ENCODE results near the gene RGMA.

RGMA gene

DNA sequence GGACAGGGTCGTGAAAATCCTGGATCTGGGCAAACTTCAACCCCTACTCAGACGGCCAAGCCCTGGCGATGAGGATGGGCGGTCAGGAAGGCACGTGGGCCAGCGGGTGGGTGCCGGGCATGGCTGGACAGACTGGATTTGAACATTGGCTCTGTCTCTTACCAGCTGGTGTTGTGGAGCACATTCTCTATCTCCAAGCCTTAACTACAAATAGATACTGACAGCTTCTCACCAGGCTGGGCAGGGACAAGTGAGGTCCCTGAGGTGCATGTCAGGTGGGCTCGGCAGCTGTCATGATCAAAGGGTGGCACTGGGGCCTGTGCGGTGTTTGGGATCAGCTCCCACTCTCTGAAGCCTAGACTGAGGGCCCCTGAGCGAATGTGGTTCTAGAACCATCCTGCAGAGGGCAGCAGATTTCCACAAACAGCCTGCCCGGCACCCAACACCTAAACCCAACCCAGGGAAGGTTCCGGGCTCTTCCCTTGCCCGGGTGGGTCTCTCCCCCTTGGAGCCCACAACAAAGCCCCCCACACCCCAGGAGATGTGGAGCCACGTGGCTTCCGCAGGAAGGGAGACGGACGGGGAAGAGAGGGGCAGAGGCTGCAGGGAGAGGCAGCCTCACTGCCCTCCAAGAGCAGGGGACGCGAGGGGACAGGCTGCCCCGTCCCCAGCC lies 58.4 kb downstream of the RGMA start:
- Histone ChIP-seq H3K27me3 (replicated peaks; ENCODE audit: control insufficient read depth, insufficient read depth, low read length) (no peaks in the 10 kb centered on the region), H3K9ac (ENCODE audit: low read length) (peak overlapping the region; percentile 83), H3K9me3 (ENCODE audit: control insufficient read depth, low read length) (no peaks in the 10 kb centered on the region), H3K4me3 (ENCODE audit: low read length) (no peak overlapping the region), H3K4me1 (ENCODE audit: control insufficient read depth, insufficient read depth, low read length) (peaks cover 44% of the 10 kb centered on the region), H3K36me3 (ENCODE audit: control insufficient read depth, insufficient read depth, low read length, severe bottlenecking) (peaks cover 24% of the 10 kb centered on the region)
- peak; percentile 86 for DNase-seq (ENCODE audit: low read depth)

DNA sequence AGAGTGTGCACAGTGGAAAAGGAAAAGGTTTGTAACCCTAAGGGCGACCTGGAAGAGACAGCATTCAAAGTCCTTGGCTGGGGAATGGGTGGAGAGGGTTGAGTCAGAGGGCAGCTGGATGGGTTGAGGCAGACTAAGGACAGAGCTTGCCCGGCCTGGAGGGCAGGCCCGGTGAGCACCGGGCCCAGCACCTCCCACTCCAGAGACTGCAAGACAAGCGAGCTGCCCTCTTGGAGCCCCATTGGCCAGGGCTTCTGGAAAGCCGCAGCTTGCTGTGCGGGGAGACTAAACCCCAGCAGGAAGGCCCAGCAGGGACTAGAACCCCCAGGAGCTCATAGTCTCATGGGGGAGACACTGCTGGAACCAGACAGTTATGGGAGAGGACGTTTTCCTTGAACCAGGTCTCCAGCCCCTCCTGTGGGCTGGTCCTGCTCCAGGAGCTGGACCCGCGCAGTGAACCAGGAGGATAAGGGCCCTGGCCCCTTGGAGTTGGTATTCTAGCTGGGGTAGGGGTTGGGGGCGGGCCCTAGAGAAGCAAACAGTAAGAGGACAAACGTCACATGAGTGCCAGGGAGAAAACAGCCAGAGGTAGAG lies 59.1 kb downstream of the RGMA start:
- peak overlapping the region; percentile 26 for H3K4me3 ChIP-seq (ENCODE audit: low read length)
- peak; percentile 39 for DNase-seq (ENCODE audit: low read depth)

DNA sequence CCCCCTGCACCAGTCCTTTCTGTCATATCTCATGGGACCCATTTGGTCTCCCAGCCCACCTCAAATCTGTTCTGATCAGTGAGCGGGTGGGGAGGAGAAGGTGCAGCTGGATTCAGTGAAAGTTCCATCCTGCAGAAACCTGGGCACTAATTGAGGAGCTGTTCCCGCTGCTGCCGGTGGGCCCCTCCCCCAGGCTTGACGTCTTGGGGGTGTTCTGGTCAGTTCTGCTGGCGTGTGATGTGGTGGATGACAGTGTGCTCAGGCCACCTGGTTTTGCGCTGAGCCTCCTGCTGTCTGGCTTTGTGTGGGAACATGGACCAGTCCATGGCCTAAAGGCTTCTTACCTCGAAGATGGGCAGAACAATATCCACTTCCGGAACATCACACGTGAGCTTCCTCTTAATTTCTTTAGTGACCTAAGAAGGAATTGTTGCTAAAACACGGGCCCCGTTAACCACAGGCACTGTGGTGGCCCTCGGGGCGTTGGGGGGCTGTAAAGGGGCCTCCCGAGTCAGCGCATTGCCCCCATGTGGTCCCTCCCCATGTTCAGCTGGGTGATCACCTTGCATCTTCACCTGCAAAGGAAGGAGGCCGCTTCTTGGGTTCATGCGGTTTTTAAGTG lies 59.7 kb downstream of the RGMA start:
- H3K36me3 ChIP-seq (ENCODE audit: control insufficient read depth, insufficient read depth, low read length, severe bottlenecking) = peaks cover 36% of the 10 kb centered on the region
- peaks cover 44% of the 10 kb centered on the region for H3K4me1 ChIP-seq (ENCODE audit: control insufficient read depth, insufficient read depth, low read length)

More for the DNA sequence above, 59.1 kb downstream of the RGMA start:
- H3K4me1 ChIP-seq (ENCODE audit: control insufficient read depth, insufficient read depth, low read length) = peaks cover 44% of the 10 kb centered on the region
- H3K27me3 ChIP-seq (replicated peaks; ENCODE audit: control insufficient read depth, insufficient read depth, low read length) = no peaks in the 10 kb centered on the region
- peaks cover 30% of the 10 kb centered on the region for H3K36me3 ChIP-seq (ENCODE audit: control insufficient read depth, insufficient read depth, low read length, severe bottlenecking)
- H3K9me3 ChIP-seq (ENCODE audit: control insufficient read depth, low read length) = no peaks in the 10 kb centered on the region
- H3K9ac ChIP-seq (ENCODE audit: low read length) = peak overlapping the region; percentile 83

DNA sequence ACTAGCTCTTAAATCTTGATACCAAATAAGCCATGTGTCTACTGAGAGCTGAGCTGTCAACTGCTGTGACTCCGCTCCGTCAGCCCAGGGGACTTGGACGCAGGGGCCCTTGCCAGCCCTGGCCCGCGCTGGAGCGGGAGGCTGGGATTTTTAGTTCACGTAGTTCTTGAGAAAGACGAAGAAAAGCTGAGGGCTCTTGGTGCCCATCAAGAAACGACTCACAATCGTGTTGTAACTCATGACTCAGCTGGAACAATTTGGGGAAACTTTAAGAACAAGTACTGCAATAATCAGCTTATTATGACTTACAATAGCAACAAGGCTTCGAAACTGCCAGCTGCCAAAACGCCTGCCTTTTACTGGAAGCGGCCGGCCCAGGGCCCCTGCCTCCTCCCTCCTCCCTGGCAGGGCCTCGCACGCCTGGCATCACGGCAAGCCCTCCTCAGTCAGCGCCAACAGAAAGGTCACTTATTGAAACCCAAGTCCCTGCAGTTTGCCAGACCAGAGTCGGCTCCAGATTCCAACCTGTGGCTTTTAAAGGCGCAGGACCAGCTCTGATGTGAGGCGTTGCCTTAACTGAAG lies 60.3 kb downstream of the RGMA start:
- Histone ChIP-seq H3K9ac (ENCODE audit: low read length) (peak overlapping the region; percentile 83), H3K27me3 (replicated peaks; ENCODE audit: control insufficient read depth, insufficient read depth, low read length) (no peaks in the 10 kb centered on the region), H3K9me3 (ENCODE audit: control insufficient read depth, low read length) (no peaks in the 10 kb centered on the region), H3K4me1 (ENCODE audit: control insufficient read depth, insufficient read depth, low read length) (peaks cover 44% of the 10 kb centered on the region), H3K4me3 (ENCODE audit: low read length) (peak overlapping the region; percentile 64), H3K36me3 (ENCODE audit: control insufficient read depth, insufficient read depth, low read length, severe bottlenecking) (peaks cover 42% of the 10 kb centered on the region)
- DNase-seq (ENCODE audit: low read depth) = peak; percentile 93

More for the DNA sequence above, 59.7 kb downstream of the RGMA start:
- peak overlapping the region; percentile 37 for H3K4me3 ChIP-seq (ENCODE audit: low read length)
- DNase-seq (ENCODE audit: low read depth) = peak; percentile 19
- no peaks in the 10 kb centered on the region for H3K9me3 ChIP-seq (ENCODE audit: control insufficient read depth, low read length)
- H3K9ac ChIP-seq (ENCODE audit: low read length) = peak overlapping the region; percentile 83
- H3K27me3 ChIP-seq (replicated peaks; ENCODE audit: control insufficient read depth, insufficient read depth, low read length) = no peaks in the 10 kb centered on the region

DNA sequence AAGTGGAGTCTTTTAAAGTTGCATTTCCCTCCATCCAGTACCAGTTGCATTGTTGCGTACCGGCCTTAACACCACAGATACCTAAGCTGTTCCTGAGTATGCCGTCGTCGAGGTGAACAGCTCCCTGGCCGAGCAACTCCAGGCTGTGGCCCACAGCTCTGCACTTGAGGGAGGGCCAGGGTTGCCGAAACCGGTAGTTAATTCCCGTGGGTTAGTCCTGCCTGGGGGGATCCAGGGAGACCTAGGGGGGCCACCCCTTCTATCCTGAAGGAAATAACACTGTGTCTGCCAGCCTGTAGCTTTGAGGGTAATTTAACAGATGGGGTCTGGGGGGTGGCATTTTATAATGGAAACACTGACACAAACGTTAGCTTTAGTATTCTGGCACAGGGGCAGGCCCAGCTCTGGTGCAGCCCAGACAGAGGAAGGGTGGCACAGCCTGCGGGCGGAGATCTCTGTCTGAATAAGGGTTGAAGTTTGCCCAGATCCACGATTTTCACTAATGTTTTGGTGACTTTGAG lies 60.8 kb downstream of the RGMA start:
- Histone ChIP-seq H3K9ac (ENCODE audit: low read length) (peak overlapping the region; percentile 83), H3K4me3 (ENCODE audit: low read length) (peak overlapping the region; percentile 64), H3K9me3 (ENCODE audit: control insufficient read depth, low read length) (no peaks in the 10 kb centered on the region), H3K27me3 (replicated peaks; ENCODE audit: control insufficient read depth, insufficient read depth, low read length) (no peaks in the 10 kb centered on the region), H3K36me3 (ENCODE audit: control insufficient read depth, insufficient read depth, low read length, severe bottlenecking) (peaks cover 48% of the 10 kb centered on the region), H3K4me1 (ENCODE audit: control insufficient read depth, insufficient read depth, low read length) (peaks cover 44% of the 10 kb centered on the region)
- DNase-seq (ENCODE audit: low read depth) = no peak

DNA sequence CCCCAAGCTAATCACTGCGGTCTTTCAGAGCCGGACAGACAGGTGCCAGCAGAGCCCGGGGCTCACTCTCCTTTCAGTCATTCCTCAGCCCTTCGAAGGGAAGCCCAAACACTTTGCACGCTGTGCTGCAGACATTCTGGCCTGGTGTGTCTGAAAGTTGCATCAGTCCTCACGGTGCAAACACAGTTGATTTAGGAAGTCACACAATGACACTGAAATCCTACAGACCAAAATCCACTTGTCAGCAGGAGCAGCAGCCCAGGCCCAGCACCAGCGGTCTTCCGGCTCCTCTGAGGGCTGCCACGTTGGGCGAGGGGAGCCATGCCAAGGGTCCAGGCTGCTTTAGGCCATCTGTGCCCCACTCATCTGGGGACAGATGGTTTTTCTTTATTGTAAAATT lies 61.6 kb downstream of the RGMA start:
- no peaks in the 10 kb centered on the region for H3K9me3 ChIP-seq (ENCODE audit: control insufficient read depth, low read length)
- H3K36me3 ChIP-seq (ENCODE audit: control insufficient read depth, insufficient read depth, low read length, severe bottlenecking) = peaks cover 55% of the 10 kb centered on the region
- no peak for DNase-seq (ENCODE audit: low read depth)
- H3K27me3 ChIP-seq (replicated peaks; ENCODE audit: control insufficient read depth, insufficient read depth, low read length) = no peaks in the 10 kb centered on the region
- H3K4me3 ChIP-seq (ENCODE audit: low read length) = no peak overlapping the region
- H3K9ac ChIP-seq (ENCODE audit: low read length) = peak overlapping the region; percentile 83
- H3K4me1 ChIP-seq (ENCODE audit: control insufficient read depth, insufficient read depth, low read length) = peaks cover 44% of the 10 kb centered on the region

DNA sequence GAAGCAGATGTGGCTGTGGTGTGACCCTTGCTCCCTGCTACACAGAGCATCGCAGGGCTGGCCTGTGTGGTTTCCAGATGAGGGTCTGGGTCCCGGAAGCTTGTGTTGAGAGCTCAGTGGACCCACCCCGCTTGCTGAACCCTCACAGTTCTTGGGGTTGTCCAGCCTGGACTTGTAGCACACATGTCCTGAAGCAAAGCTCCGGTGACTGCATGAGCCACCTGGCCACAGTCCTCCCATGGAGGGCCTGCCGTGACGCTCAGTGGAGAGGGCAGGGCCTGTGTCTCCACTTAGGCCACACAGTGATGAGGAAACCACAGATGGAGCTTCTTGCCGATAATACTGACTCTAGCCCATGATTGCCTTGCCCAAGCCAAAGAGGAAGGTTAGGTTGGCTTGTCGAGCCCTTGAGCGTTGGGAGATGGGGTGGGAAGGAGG lies 62.6 kb downstream of the RGMA start:
- H3K27me3 ChIP-seq (replicated peaks; ENCODE audit: control insufficient read depth, insufficient read depth, low read length) = no peaks in the 10 kb centered on the region
- peaks cover 44% of the 10 kb centered on the region for H3K4me1 ChIP-seq (ENCODE audit: control insufficient read depth, insufficient read depth, low read length)
- H3K36me3 ChIP-seq (ENCODE audit: control insufficient read depth, insufficient read depth, low read length, severe bottlenecking) = peaks cover 65% of the 10 kb centered on the region
- H3K9me3 ChIP-seq (ENCODE audit: control insufficient read depth, low read length) = no peaks in the 10 kb centered on the region
- no peak overlapping the region for H3K4me3 ChIP-seq (ENCODE audit: low read length)
- DNase-seq (ENCODE audit: low read depth) = no peak
- H3K9ac ChIP-seq (ENCODE audit: low read length) = no peak overlapping the region

DNA sequence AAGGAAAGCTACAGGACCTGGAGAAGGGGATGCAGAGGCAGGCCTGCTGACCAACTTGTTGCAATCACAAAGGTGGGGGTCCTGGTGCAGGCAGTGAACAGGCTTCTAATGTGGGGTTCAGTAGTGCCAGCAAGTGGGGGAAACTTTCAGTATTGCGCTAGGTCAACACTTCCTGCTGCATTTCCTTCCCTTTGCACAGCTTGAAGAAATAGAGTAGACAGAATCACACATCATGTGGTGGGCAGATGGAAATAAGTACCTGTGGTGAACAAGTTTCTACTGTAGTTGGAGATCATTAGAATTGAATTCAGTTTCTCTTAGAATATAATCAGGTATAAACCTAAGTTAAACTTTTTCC lies 63.4 kb downstream of the RGMA start:
- no peaks in the 10 kb centered on the region for H3K9me3 ChIP-seq (ENCODE audit: control insufficient read depth, low read length)
- H3K36me3 ChIP-seq (ENCODE audit: control insufficient read depth, insufficient read depth, low read length, severe bottlenecking) = peaks cover 73% of the 10 kb centered on the region
- DNase-seq (ENCODE audit: low read depth) = no peak

DNA sequence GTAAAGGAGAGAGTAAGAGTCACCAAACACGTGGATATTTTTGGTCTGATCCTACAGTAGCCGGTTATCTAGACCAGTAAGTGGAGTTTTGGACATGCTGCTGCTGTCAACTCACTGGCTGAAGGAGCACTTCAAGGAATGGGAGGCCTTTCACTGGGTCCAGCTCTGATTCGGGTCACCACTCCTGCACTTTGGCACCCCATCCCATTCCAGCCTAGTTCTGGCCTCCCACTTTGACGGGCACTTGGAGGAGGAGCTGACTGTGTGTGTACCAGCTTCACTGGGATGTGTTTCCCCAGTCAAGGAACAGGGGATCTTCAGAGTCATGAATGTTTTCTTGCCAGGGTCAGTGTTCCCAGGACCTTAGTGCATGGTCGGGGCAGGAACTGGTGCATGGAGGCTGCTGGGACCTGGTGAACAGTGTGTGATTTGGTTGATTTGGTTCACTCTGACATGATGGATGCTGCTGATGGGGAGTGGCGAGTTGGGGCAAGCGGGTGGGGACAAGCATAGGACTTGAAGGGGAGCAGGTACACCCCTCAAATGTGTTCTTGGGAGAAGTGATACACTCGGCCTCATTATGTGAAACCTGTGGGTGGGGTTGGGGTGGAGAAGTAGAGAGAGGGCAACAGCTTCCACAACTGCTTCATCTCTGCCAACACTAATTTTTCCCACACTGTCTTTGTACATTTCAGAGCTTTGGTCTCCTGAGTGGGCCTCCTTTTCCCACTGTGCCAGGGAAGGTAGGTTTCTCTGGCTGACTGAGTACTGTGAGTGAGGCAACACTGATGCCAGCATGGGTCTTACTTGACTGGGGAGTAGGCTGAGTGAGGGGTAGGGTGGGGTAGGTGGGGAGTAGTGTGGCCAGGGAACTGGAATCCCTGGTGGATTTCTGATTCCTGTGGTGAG lies 64.0 kb downstream of the RGMA start:
- Histone ChIP-seq H3K27me3 (replicated peaks; ENCODE audit: control insufficient read depth, insufficient read depth, low read length) (no peaks in the 10 kb centered on the region), H3K4me1 (ENCODE audit: control insufficient read depth, insufficient read depth, low read length) (peaks cover 37% of the 10 kb centered on the region), H3K9ac (ENCODE audit: low read length) (no peak overlapping the region), H3K9me3 (ENCODE audit: control insufficient read depth, low read length) (no peaks in the 10 kb centered on the region), H3K36me3 (ENCODE audit: control insufficient read depth, insufficient read depth, low read length, severe bottlenecking) (peaks cover 80% of the 10 kb centered on the region), H3K4me3 (ENCODE audit: low read length) (no peak overlapping the region)
- no peak for DNase-seq (ENCODE audit: low read depth)

More for the DNA sequence above, 63.4 kb downstream of the RGMA start:
- Histone ChIP-seq H3K27me3 (replicated peaks; ENCODE audit: control insufficient read depth, insufficient read depth, low read length) (no peaks in the 10 kb centered on the region), H3K9ac (ENCODE audit: low read length) (no peak overlapping the region), H3K4me1 (ENCODE audit: control insufficient read depth, insufficient read depth, low read length) (peaks cover 44% of the 10 kb centered on the region), H3K4me3 (ENCODE audit: low read length) (no peak overlapping the region)

DNA sequence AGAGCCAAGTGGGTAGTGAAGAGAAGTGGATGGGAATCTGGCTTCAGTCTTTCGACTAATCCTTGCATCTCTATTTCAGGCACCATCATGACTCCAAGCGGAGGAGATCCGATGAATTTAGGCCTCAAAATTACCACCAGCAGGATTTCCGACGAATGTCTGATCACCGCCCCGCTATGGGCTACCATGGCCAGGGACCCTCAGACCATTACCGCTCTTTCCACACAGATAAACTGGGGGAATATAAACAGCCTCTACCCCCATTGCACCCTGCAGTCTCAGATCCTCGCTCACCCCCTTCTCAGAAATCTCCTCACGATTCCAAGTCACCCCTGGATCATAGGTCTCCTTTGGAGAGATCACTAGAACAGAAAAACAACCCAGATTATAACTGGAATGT lies 64.7 kb downstream of the RGMA start:
- Histone ChIP-seq H3K4me1 (ENCODE audit: control insufficient read depth, insufficient read depth, low read length) (peaks cover 30% of the 10 kb centered on the region), H3K9ac (ENCODE audit: low read length) (no peak overlapping the region), H3K36me3 (ENCODE audit: control insufficient read depth, insufficient read depth, low read length, severe bottlenecking) (peaks cover 86% of the 10 kb centered on the region), H3K4me3 (ENCODE audit: low read length) (no peak overlapping the region), H3K9me3 (ENCODE audit: control insufficient read depth, low read length) (no peaks in the 10 kb centered on the region), H3K27me3 (replicated peaks; ENCODE audit: control insufficient read depth, insufficient read depth, low read length) (no peaks in the 10 kb centered on the region)
- DNase-seq (ENCODE audit: low read depth) = no peak
